Right ventricle myocardium superior (tissue), 1 donor: Measurements from ENCODE around the gene UNG. TPM values are rescaled to one million over a fixed set of nuclear protein-coding genes. Genes with fewer than 3 reads are reported as not detected.
"Not testable (repeated sequence)": the region's sequence is repeated elsewhere in the genome, so short reads cannot be mapped to it uniquely, and the experiment has no call there.

Experiments used
- ATAC-seq: fragments of 200-7000 bp; cut with Tn5 transposase; one replicate; pipeline ENCODE4 v1.9.1; 2020; ENCODE audit warnings: mild to moderate bottlenecking; ENCODE audit not compliant: poor library complexity
- DNase-seq: peaks from one replicate; pipeline ENCODE4 v3.0.0-alpha.2; 2020
- intact Hi-C: fragments of 100-400 bp; cut with DNase I; formaldehyde crosslinking; loops from one replicate; pipeline ENCODE4 v1.11.2; 2022
- total RNA-seq: library from RNA; stranded (reverse); fragmentation: NEBNext Ultra II Directional; extraction: Animal tissue kit (Norgen Biotek cat#: 25700); gene quantifications from one replicate; pipeline ENCODE4 v1.2.1, GENCODE V29; 2021
- donor health status: DM: no; HTN: yes; CAD: no; lungs with severe emphysema.

UNG gene
- total RNA-seq, 1 donor from 2014 or later = 24.8 TPM

DNA sequence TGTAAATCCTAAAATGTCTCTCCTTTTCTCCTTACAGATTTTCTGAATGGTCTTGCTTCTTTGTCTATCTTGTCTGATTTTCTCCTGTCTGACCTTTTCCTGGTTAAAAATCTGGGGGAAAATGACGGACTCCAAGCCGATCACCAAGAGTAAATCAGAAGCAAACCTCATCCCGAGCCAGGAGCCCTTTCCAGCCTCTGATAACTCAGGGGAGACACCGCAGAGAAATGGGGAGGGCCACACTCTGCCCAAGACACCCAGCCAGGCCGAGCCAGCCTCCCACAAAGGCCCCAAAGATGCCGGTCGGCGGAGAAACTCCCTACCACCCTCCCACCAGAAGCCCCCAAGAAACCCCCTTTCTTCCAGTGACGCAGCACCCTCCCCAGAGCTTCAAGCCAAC lies 42.0 kb downstream of the UNG start:
- intact Hi-C loops = no loop called here
- no peak for DNase-seq
- no peak for ATAC-seq

- no peak for DNase-seq
- no peak for ATAC-seq
- intact Hi-C loops = no loop called here
Measured at GRCh38 chr12:109139791-109140190, 42.4 kb downstream of the UNG start.

DNA sequence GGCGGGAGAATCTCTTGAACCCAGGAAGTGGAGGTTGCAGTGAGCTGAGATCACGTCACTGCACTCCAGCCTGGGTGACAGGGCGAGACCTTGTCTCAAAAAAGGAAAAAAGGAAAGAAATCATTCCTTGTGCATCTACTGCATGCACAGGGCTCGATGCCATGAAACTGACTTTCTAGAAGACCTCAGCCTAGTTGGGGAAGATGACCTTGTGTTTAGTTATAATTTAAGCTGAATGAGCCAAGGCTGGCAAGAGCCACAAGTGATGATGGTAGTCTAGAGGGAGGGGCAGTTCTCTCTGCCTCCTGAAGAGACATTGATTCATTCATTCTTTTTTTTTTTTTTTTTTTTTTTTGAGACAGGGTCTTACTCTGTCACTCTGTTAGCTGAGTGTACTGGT lies 43.2 kb downstream of the UNG start:
- DNase-seq (no peak), ATAC-seq (peak; percentile 36)
- intact Hi-C loops = no loop called here

DNA sequence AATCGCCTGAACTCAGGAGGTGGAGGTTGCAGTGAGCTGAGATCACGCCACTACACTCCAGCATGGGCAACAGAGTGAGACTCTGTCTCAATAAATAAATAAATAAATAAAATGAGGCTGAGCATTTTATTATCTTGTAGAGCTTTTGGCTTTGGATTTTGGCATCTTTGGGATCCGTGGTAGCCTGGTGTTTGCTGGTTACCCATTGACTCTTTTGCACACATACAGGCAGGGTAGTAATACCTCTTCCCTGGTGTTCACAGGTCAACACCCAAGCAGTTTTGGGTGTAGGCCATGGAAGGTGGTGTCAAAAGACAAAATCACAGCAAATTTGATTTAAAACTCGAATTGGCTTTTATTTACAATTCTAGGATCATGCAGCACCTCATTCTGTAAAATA lies 46.8 kb downstream of the UNG start:
- no peak for ATAC-seq
- DNase-seq = no peak
- intact Hi-C loops = no loop called here

- intact Hi-C loops, DNase-seq, ATAC-seq: not testable (repeated sequence)
Measured at GRCh38 chr12:109147126-109147525, 49.7 kb downstream of the UNG start.

GRCh38 chr12:109147954-109148353 lies 50.6 kb downstream of the UNG start:
- intact Hi-C loops = no loop called here
- ATAC-seq = peak; percentile 81
- no peak for DNase-seq

DNA sequence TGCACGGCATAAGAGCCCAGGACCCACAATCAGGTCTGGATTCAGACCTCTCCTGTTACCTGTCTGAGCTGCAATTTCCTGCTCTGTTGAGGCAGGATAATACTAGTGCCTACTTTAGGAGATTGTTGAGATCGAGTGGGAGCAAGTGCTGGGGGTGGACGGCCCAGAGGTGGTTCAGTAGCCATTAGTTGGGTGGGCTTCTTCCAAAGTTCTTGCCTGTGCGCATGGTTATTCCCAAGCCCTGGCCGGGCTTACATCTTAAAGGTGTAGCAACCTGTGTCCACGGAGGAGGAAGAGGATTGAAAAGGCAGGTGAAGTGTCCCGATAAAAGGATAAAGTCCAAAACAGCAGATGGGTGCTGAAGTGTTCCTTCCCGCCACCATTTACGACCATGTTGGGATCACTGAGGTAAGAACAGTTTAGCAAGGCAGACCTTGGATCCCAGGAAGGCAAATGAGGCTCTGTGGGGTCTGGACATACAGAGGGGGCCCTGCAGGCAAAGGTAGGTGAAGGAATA lies 52.8 kb downstream of the UNG start:
- intact Hi-C loops = no loop called here
- ATAC-seq (no peak), DNase-seq (no peak)

DNA sequence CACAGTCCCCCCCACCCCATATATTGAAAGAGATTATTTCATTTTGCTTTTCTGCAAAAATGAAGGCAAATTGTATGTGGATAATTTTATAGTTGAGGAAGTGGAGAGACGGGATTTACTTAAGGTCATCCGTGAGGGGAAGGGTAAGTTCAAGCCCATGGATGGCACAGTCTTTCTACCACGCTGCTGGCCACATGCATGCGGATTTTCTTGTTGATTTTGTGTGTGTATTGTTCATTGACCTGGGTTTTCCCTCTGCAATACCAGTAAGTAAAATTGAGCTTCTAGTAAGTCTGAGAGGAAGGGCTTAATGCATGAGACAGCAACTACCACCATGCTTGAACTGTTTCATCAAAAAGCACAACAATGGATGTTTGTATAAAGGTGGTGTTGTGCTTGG lies 54.1 kb downstream of the UNG start:
- no peak for ATAC-seq
- DNase-seq = no peak
- intact Hi-C loops = no loop called here

DNA sequence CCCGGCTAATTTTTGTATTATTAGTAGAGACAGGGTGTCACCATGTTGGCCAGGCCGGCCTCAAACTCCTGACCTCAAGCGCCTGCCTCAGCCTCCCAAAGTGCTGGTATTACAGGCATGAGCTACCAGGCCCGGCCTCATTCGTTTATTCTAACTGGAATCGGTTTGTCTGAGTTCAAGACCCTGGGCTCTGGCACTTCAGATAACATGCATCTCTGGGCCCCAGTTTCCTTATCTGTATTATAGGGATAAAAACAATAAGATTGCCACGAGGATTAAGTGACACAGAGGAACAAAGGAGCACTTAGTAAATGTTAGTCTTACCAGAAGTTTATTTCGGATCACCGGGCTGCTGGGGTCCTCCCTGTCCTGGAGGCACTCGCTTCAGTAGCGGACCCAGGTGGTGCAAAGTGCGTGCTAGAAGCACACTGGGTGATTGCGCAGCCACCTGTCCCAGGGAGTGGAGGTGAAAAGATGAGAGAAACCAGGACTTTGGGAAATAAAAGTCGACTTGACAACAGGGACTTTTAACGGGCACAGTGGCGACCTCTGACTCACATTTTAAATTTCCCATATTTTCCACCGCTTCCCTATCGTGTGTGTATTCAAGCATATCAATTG lies 56.5 kb downstream of the UNG start:
- ATAC-seq (peak; percentile 4), DNase-seq (peak; percentile 54)
- intact Hi-C loops = no loop called here

DNA sequence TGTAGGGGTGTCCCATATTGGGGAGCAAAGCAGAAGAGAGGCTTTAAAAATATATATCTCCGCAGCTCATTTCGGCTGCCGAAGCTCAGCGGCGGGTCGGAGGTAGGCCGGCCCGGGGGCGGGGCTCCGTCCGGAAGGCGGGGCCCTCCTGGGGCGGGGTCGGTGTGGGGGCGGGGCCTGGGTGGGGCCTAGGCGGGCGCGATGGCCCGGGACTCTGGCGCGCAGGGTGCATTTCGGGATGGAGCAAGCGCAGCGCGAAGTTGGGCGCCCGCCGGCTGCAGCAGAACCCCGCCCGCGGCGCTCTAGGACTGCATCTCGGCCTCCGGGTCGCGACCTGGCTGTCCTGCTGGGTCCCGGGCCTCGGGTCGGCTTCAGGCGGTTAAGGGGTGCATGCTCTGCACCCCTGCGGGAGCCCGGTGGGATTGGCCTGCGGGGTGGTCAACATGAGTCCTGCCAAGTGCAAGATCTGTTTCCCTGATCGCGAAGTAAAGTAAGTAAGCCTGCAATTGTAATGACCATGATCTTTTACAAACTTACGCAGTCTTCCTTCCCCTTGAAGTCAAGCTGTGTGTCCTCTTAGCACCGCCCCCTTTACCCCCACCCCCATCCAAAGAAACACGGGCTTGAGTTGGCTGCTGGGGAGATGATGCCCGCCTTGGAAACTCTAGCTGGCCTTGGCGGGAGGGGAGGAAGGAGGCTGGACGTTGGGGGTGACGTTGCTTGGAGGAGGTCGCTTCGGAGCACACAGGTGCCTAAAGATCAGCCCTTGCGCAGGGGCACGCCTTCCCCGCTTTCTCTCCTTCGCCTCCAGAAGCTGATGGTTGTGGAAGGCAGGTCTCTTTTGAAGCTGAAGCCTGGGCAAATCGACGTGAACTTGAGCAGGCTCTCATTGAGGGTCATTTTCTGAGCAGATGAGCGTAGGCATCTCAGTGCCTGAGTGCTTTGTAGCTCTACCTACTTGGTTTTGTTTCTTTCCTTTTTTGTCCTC lies 57.3 kb downstream of the UNG start:
- DNase-seq (peak; percentile 91), ATAC-seq (peak; percentile 94)
- intact Hi-C loops = loop anchor here (5.0 kb wide), 1 partner anchor 32 kb away; no protein-coding TSS in a partner anchor

GRCh38 chr12:109156036-109156435 lies 58.6 kb downstream of the UNG start:
- DNase-seq = no peak
- intact Hi-C loops = loop anchor here (5.0 kb wide), 1 partner anchor 34 kb away; no protein-coding TSS in a partner anchor

GRCh38 chr12:109156586-109156985 lies 59.2 kb downstream of the UNG start:
- intact Hi-C loops = loop anchor here (5.0 kb wide), 1 partner anchor 34 kb away; no protein-coding TSS in a partner anchor
- ATAC-seq (no peak), DNase-seq (no peak)

More at GRCh38 chr12:109156036-109156435, 58.6 kb downstream of the UNG start:
- no peak for ATAC-seq

GRCh38 chr12:109157986-109158385 lies 60.6 kb downstream of the UNG start:
- DNase-seq (no peak), ATAC-seq (no peak)
- intact Hi-C loops = loop anchor here (5.0 kb wide), 1 partner anchor 36 kb away; no protein-coding TSS in a partner anchor

DNA sequence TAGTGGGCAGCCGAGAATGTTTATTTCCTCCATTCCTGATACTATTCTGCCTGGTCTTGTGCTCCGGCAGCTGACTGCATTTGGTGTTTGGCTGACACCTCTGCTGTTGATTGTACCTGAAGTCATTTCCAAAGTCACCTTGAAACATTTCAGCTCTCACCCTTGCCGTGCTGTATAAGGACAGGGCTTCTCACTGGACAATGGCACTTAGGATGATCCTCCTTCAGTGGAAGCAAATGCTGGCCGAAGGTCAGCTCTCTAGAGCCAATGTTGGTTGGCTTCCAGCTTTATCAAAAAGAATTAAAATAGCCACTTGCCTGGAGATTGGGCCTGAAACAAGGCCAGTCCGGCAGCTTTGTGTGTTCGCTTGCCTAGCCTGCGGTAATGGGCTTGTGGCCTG lies 63.0 kb downstream of the UNG start:
- ATAC-seq (peak; percentile 74), DNase-seq (no peak)
- intact Hi-C loops = no loop called here

Other genes with a start within 250 kb of the UNG start
- gene SSH1, start 240.0 kb upstream of the UNG start, total RNA-seq = 26.3 TPM
- gene DAO, start 217.5 kb upstream of the UNG start, total RNA-seq = not detected
- 3.0 TPM for gene SVOP, start 76.5 kb upstream of the UNG start, total RNA-seq
- gene USP30, start 45.0 kb upstream of the UNG start, total RNA-seq = 12.2 TPM
- 7.2 TPM for gene ALKBH2, start 4.1 kb upstream of the UNG start, total RNA-seq
- gene ACACB, start 19.0 kb downstream of the UNG start, total RNA-seq = 167 TPM
- not detected for gene FOXN4, start 211.7 kb downstream of the UNG start, total RNA-seq